ENCODE results near the gene CORO6. TPM values are rescaled to one million over a fixed set of nuclear protein-coding genes. Genes with fewer than 3 reads are reported as not detected.

The CORO6 gene
- total and polyA plus RNA-seq, 5 donors from 2014 or later = 0.15 to 4.3 (median 0.45) TPM; not detected in 1

DNA sequence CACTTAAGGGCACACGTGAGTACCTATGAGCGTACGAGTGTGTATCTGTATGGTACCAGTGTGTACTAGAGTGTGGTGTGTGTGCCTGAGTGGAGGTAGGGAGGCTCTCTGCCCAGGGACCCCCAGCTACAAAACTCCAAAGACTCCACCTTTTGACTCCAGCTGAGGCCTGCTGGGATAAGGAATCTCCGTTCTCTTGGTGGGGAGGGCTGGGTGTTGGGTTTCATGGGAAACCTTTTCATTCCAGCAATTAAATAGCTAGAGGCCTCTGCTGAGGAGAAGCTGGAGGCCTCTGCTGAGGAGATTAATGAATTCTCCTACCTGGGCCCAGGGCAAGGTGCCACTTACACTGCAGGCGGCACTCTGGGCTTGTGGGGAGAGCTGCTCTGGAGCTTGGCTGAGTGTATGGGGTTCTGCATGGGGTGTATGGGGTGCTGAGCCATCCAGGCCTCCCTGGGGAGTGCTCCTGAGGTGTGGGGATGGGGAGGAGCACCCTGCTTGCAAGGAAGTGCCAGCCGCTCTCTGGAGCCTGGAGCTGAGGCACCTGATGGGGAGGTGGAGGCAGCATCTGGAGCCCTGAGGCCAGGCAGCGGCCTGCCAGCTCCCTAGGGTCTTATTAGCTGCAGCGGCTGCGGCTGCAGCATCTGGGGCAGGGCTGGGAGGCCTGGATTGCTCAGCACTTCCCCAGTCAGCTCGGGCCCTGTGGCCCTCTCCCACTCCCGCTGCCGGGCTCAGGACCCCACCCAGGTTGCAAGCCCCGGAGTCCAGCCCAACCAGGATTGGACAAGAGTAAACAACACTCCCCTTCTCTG is 25.1 kb downstream of the CORO6 start:
- H3K27ac Mint-ChIP-seq = no peak overlapping the region
- no peaks in the 10 kb centered on the region for H3K27me3 ChIP-seq (ENCODE audit: control insufficient read depth, insufficient read depth, low read length)
- H3K4me1 Mint-ChIP-seq = peaks cover 0 to 14% (median 8%) of the 10 kb centered on the region in 4 donors
- peaks cover 14% of the 10 kb centered on the region for H3K4me1 ChIP-seq (ENCODE audit: control insufficient read depth, insufficient read depth, low read length, poor library complexity, severe bottlenecking)
- H3K27ac ChIP-seq (ENCODE audit: insufficient read depth, low read length, poor library complexity, severe bottlenecking) = no peak overlapping the region
- H3K36me3 Mint-ChIP-seq = no peaks in the 10 kb centered on the region
- ATAC-seq (ENCODE audit: low read depth in 2 of 2) = no peak
- H3K4me3 Mint-ChIP-seq = peak overlapping the region in 1 of 4 donors; percentile 51
- DNase-seq = no peak
- H3K27me3 Mint-ChIP-seq = no peaks in the 10 kb centered on the region
- H3K36me3 ChIP-seq (ENCODE audit: control insufficient read depth, insufficient read depth, low read length) = no peaks in the 10 kb centered on the region
- no peak overlapping the region for H3K4me3 ChIP-seq (ENCODE audit: low read depth, low read length)
- H3K9me3 ChIP-seq (ENCODE audit: control insufficient read depth in 2 of 2, low read length in 2 of 2) = no peaks in the 10 kb centered on the region
- no peaks in the 10 kb centered on the region for H3K9me3 Mint-ChIP-seq

DNA sequence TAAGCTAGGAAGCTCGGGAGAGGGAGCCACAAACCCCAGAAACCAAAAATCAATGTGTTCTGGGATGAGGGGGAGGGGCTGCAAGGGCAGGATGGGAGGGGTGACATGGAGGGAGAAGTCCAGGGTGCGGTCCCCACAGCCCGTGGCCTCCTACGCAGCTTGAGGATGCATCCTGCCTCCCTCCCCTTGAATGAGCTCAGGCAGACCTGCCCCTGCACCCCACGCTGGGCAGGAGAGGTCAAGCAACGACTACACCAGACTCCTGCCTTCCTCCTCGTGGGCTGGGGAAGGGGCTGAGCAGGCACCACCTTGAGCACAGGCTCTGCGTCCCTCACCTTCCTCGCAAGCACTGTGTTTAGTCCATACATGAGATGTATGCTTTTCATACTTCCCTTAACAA is 25.9 kb downstream of the CORO6 start:
- no peaks in the 10 kb centered on the region for H3K27me3 ChIP-seq (ENCODE audit: control insufficient read depth, insufficient read depth, low read length)
- H3K4me1 Mint-ChIP-seq = peaks cover 0 to 21% (median 11%) of the 10 kb centered on the region in 4 donors
- peak overlapping the region in 1 of 4 donors; percentile 51 for H3K4me3 Mint-ChIP-seq
- peaks cover 22% of the 10 kb centered on the region for H3K4me1 ChIP-seq (ENCODE audit: control insufficient read depth, insufficient read depth, low read length, poor library complexity, severe bottlenecking)
- H3K9me3 Mint-ChIP-seq = no peaks in the 10 kb centered on the region
- H3K27me3 Mint-ChIP-seq = no peaks in the 10 kb centered on the region
- DNase-seq = no peak
- ATAC-seq (ENCODE audit: low read depth in 2 of 2) = no peak
- H3K27ac ChIP-seq (ENCODE audit: insufficient read depth, low read length, poor library complexity, severe bottlenecking) = no peak overlapping the region
- H3K36me3 ChIP-seq (ENCODE audit: control insufficient read depth, insufficient read depth, low read length) = no peaks in the 10 kb centered on the region
- no peak overlapping the region for H3K27ac Mint-ChIP-seq
- no peaks in the 10 kb centered on the region for H3K36me3 Mint-ChIP-seq
- H3K9me3 ChIP-seq (ENCODE audit: control insufficient read depth in 2 of 2, low read length in 2 of 2) = no peaks in the 10 kb centered on the region
- H3K4me3 ChIP-seq (ENCODE audit: low read depth, low read length) = no peak overlapping the region

DNA sequence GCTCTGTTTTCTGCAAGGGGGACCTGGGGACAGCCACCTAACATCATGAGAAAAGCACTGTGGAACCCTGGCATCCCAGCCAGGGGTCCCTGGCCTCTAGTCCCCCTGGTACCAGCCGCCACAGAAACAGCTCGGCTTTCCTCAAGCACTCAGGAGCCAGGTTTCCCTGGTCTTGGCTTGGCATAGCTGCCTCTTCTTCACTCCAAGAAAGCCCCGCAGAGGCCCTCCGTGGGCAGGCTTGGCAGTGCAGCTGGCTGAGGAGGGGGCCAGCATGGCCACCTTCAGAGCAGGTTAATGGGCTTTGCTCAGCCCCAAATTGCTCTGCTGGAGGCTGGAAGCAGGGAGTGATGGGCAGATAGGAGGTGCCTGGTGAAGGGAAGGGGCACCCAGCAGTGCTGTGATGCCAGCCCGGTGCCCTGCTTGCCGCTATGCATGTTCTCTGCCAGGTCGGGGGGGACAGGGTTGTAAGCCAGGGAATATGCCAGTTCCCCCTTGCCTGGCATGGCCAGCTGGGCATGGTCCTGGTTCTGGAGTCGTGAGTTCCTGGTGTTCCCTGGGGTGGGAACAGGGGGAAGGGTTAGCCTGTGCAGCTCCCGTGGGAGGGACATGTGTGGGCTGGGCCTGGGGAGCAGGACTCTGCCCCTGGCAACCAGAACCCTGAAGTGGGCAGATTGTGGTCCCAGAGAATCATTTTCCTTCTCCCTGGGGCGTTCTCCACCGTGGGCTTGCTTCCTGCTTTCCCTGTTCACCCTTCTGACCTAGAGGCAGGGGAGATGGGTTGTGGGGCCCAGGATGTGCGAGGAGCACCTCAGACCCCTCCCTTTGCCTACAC is 26.6 kb downstream of the CORO6 start:
- no peak overlapping the region for H3K27ac ChIP-seq (ENCODE audit: insufficient read depth, low read length, poor library complexity, severe bottlenecking)
- peaks cover 0 to 28% (median 15%) of the 10 kb centered on the region in 4 donors for H3K4me1 Mint-ChIP-seq
- ATAC-seq (ENCODE audit: low read depth in 2 of 2) (no peak), DNase-seq (no peak)
- H3K4me3 ChIP-seq (ENCODE audit: low read depth, low read length) = no peak overlapping the region
- H3K27me3 ChIP-seq (ENCODE audit: control insufficient read depth, insufficient read depth, low read length) = no peaks in the 10 kb centered on the region
- H3K36me3 Mint-ChIP-seq = no peaks in the 10 kb centered on the region
- no peak overlapping the region for H3K4me3 Mint-ChIP-seq
- H3K27me3 Mint-ChIP-seq = no peaks in the 10 kb centered on the region
- H3K36me3 ChIP-seq (ENCODE audit: control insufficient read depth, insufficient read depth, low read length) = no peaks in the 10 kb centered on the region
- no peaks in the 10 kb centered on the region for H3K9me3 Mint-ChIP-seq
- no peak overlapping the region for H3K27ac Mint-ChIP-seq
- H3K9me3 ChIP-seq (ENCODE audit: control insufficient read depth in 2 of 2, low read length in 2 of 2) = no peaks in the 10 kb centered on the region
- peaks cover 28% of the 10 kb centered on the region for H3K4me1 ChIP-seq (ENCODE audit: control insufficient read depth, insufficient read depth, low read length, poor library complexity, severe bottlenecking)

DNA sequence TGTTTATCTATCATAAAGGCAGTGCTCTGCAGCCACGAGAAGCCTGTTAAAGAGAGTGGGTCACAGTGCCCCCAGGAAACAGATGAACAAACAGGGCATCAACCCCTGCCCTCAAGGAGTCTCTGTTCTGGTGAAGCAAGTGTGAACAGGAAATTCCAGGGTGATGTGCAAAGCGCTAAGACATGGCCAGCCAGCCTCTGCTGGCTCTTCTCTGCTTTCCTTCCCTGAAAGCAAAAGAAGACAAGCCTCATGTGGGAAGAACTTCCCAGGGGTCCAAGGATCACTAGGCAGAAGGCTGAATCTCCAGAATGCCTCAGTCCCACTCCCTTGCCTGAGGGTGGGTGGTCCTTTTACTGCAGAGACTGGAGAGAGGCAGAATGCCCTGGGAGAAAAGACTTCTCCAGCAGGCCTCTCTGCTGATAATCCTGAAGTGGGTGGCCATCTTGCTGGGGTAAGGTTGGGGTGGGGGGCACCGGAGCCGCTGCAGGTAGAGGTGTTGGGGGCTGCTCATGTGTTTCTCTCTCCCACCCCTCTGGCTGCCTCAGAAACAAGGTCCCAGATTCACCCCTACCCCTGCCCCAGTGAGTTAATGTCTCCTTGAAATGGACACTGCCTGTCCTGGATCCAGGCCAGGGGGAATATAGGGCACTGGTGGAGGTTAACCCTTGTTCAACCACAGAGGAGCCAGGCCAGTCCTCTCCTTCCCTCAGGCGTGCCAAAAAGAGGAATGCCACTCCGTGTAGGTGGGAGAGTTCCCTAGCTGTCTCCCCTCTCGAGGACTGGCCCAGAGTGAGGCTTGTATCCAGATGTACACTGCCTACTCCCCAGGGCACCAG is 27.4 kb downstream of the CORO6 start:
- peaks cover 37% of the 10 kb centered on the region for H3K4me1 ChIP-seq (ENCODE audit: control insufficient read depth, insufficient read depth, low read length, poor library complexity, severe bottlenecking)
- peak overlapping the region; percentile 10 to 77 (median 72) for H3K4me3 Mint-ChIP-seq
- DNase-seq (no peak), ATAC-seq (ENCODE audit: low read depth in 2 of 2) (no peak)
- H3K36me3 Mint-ChIP-seq = no peaks in the 10 kb centered on the region
- no peaks in the 10 kb centered on the region for H3K27me3 ChIP-seq (ENCODE audit: control insufficient read depth, insufficient read depth, low read length)
- H3K9me3 Mint-ChIP-seq = no peaks in the 10 kb centered on the region
- H3K27me3 Mint-ChIP-seq = no peaks in the 10 kb centered on the region
- no peak overlapping the region for H3K27ac ChIP-seq (ENCODE audit: insufficient read depth, low read length, poor library complexity, severe bottlenecking)
- H3K4me3 ChIP-seq (ENCODE audit: low read depth, low read length) = no peak overlapping the region
- H3K36me3 ChIP-seq (ENCODE audit: control insufficient read depth, insufficient read depth, low read length) = no peaks in the 10 kb centered on the region
- no peaks in the 10 kb centered on the region for H3K9me3 ChIP-seq (ENCODE audit: control insufficient read depth in 2 of 2, low read length in 2 of 2)
- no peak overlapping the region for H3K27ac Mint-ChIP-seq
- peaks cover 0 to 36% (median 16%) of the 10 kb centered on the region in 4 donors for H3K4me1 Mint-ChIP-seq

DNA sequence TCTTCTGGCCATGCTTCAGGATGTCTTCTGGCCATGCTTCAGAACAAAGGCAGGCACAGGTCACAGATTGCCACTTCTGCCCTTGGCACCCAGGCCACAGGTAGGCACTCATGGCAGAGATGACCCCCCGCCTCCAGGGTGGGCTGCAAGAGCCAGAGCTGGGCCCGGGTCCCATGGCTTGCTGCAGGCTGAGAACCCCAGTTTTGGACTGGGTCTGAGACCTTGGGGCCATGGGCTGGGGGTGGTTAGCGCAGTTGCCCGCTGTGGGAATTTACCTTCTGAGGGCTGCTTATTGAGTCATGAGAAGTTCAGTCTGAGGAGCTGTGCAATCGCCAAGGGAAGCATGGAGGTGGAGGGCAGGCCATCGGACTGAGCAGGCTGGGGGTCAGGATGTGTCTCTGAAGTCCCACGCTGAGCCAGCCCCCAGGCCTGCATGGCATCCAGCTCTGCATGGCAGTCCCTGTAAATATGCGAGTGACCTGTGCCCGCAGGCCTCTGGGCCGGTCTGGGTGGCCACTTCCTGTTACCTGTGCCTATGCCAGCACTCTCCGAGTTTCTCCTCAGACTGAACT is 28.1 kb downstream of the CORO6 start:
- no peak for ATAC-seq (ENCODE audit: low read depth in 2 of 2)
- peak overlapping the region; percentile 76 to 94 (median 81) for H3K4me3 Mint-ChIP-seq

DNA sequence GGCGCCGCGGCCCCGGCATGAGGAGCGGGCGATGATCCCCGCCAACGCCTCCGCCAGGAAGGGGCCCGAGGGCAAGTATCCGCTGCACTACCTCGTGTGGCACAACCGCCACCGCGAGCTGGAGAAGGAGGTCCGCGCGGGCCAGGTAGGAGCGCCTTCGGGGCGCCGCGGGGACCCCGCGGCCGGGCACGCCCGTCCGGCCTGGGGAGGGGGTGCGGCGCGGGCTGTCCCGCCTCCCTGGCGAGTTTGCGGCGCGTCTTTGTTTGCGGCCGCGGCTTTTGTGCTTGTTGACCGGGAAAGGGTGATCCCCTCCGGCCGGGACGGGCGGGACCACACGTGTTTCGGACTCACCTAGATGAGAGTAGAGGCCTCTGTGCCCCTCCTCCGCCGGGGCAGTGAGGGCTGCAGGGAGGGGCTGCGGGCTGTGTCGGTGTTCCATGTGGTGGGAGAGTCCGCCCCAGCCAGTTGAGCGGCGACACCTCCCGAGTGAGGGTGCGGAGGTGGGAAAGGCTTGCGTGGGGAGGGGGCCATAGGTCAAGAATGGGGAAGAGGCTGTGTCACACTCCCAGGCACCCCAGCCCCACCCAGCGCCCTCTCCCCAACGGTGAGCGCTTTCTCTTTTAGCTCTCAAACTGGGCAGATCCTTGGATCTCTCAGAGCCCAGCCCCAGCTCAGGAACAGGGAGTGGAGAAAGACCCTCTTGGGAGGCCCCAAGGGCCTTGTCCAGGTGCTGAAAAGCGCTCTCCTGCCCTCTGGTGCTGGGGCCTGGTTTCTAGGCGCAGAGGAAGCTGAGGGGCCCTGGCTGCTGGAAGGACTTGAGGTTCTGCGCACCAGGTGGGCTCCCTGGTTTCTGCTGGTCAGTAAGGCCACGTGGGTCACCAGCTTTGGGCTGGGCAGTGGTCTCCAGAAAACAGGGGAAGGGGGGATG is 28.9 kb downstream of the CORO6 start:
- no peak for ATAC-seq (ENCODE audit: low read depth in 2 of 2)
- peaks cover 0 to 39% (median 19%) of the 10 kb centered on the region in 4 donors for H3K4me1 Mint-ChIP-seq

More for the DNA sequence above, 28.1 kb downstream of the CORO6 start:
- no peak for DNase-seq
- Histone ChIP-seq H3K27me3 (ENCODE audit: control insufficient read depth, insufficient read depth, low read length) (no peaks in the 10 kb centered on the region), H3K27ac (ENCODE audit: insufficient read depth, low read length, poor library complexity, severe bottlenecking) (no peak overlapping the region), H3K9me3 (ENCODE audit: control insufficient read depth in 2 of 2, low read length in 2 of 2) (no peaks in the 10 kb centered on the region), H3K4me3 (ENCODE audit: low read depth, low read length) (no peak overlapping the region), H3K4me1 (ENCODE audit: control insufficient read depth, insufficient read depth, low read length, poor library complexity, severe bottlenecking) (peaks cover 44% of the 10 kb centered on the region), H3K36me3 (ENCODE audit: control insufficient read depth, insufficient read depth, low read length) (no peaks in the 10 kb centered on the region)
- no peaks in the 10 kb centered on the region for H3K27me3 Mint-ChIP-seq
- peaks cover 0 to 42% (median 19%) of the 10 kb centered on the region in 4 donors for H3K4me1 Mint-ChIP-seq
- no peaks in the 10 kb centered on the region for H3K9me3 Mint-ChIP-seq
- H3K36me3 Mint-ChIP-seq = no peaks in the 10 kb centered on the region
- H3K27ac Mint-ChIP-seq = no peak overlapping the region

More for the DNA sequence above, 28.9 kb downstream of the CORO6 start:
- Histone ChIP-seq H3K4me1 (ENCODE audit: control insufficient read depth, insufficient read depth, low read length, poor library complexity, severe bottlenecking) (peaks cover 44% of the 10 kb centered on the region), H3K36me3 (ENCODE audit: control insufficient read depth, insufficient read depth, low read length) (no peaks in the 10 kb centered on the region), H3K9me3 (ENCODE audit: control insufficient read depth in 2 of 2, low read length in 2 of 2) (no peaks in the 10 kb centered on the region), H3K4me3 (ENCODE audit: low read depth, low read length) (no peak overlapping the region), H3K27ac (ENCODE audit: insufficient read depth, low read length, poor library complexity, severe bottlenecking) (no peak overlapping the region), H3K27me3 (ENCODE audit: control insufficient read depth, insufficient read depth, low read length) (no peaks in the 10 kb centered on the region)
- Mint-ChIP-seq H3K27ac (no peak overlapping the region), H3K27me3 (no peaks in the 10 kb centered on the region), H3K4me3 (peak overlapping the region; percentile 76 to 94 (median 81)), H3K36me3 (no peaks in the 10 kb centered on the region), H3K9me3 (no peaks in the 10 kb centered on the region)
- peak in 1 of 3 donors; percentile 42 for DNase-seq

All from CD4-positive, CD25-positive, alpha-beta regulatory T cell (primary cell).